HUES6 (cell line): ENCODE measurements around the gene DAB2IP.

Experiments used
- H3K27ac ChIP-seq: 2 replicates; pipeline ENCODE4 v1.7.0; 2013; ENCODE audit warnings: low read depth, mild to moderate bottlenecking, low read length, inconsistent platforms
- H3K27me3 ChIP-seq: 2 replicates; pipeline ENCODE4 v1.6.1; 2013; ENCODE audit warnings: low read length; ENCODE audit not compliant: control insufficient read depth, insufficient read depth
- H3K36me3 ChIP-seq: 2 replicates; pipeline ENCODE4 v1.6.1; 2013; ENCODE audit warnings: low read length; ENCODE audit not compliant: control insufficient read depth, insufficient read depth
- H3K4me1 ChIP-seq: 2 replicates; pipeline ENCODE4 v1.6.1; 2013; ENCODE audit warnings: low read length; ENCODE audit not compliant: control insufficient read depth, insufficient read depth
- H3K4me3 ChIP-seq: 2 replicates; pipeline ENCODE4 v1.5.1; 2013; ENCODE audit warnings: low read depth, low read length
- H3K9ac ChIP-seq: one replicate; pipeline ENCODE4 v1.6.1; 2013; ENCODE audit warnings: mild to moderate bottlenecking, low read length
- H3K9me3 ChIP-seq: 2 replicates; pipeline ENCODE4 v1.6.1; 2013; ENCODE audit warnings: low read depth, low read length; ENCODE audit not compliant: control insufficient read depth, insufficient read depth

Gene DAB2IP

GRCh38 chr9:121766081-121766683, 114.7 kb downstream of the DAB2IP start:
- no peak overlapping the region for H3K27ac ChIP-seq
- H3K9me3 ChIP-seq = no peaks in the 10 kb centered on the region
- H3K36me3 ChIP-seq = peaks cover 92% of the 10 kb centered on the region
- no peak overlapping the region for H3K9ac ChIP-seq
- H3K4me1 ChIP-seq = peaks cover 8% of the 10 kb centered on the region; the same call in 1 of the 2 replicates
- H3K4me3 ChIP-seq = no peak overlapping the region
- H3K27me3 ChIP-seq = no peaks in the 10 kb centered on the region

DNA sequence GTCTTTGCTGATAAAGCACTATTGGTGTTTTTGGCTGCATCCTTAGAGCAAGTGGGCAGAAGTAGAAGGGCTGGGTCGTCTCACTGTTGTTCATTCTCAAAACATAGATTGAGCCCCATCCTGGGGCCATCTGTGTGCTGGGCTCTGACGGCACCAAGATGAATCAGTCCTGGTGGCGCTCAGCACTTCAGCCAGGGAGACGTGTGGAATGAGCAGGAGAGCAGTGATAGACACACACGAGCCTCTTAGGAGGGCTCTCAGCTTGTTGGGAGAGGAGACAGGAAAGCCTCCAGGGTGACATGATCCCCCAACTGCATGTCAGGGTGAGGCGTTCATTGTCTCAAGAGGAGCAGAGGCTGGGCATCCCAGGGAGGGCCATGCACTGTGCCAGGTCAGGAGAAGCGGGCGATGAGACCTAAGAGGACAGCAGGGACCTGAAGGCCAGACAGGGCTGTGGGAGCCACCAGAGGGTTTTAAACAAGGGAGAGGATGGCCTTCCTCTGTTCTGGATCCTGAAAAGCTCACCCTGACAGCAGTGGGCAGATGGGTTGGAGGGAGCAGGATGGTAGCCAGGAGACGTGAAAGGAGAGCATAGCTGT, 115.8 kb downstream of the DAB2IP start:
- Histone ChIP-seq H3K27ac (no peak overlapping the region), H3K36me3 (peaks cover 93% of the 10 kb centered on the region), H3K9me3 (no peaks in the 10 kb centered on the region), H3K4me1 (peaks cover 8% of the 10 kb centered on the region; the same call in 1 of the 2 replicates), H3K9ac (no peak overlapping the region), H3K4me3 (no peak overlapping the region), H3K27me3 (no peaks in the 10 kb centered on the region)

DNA sequence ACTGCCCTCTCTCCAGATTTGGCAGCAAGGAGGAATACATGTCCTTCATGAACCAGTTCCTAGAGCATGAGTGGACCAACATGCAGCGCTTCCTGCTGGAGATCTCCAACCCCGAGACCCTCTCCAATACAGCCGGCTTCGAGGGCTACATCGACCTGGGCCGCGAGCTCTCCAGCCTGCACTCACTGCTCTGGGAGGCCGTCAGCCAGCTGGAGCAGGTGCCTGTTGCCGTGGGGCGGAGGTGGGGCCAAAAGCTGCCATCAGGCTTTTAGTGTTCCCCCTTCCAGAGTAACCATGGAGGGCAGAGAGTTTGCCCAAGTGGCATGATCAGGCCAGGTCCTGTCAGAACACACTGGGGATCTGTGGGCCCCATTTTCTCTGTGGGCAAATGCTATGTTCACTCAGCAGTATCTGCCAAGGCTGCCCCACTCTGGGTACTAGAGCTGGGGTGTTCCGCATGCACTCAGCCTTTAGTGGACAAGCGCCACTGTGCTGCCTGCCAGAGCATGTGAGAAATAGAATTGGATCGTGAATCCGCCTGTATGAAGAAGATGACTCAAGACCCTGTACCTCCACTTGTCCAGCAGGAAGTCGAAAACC, 117.1 kb downstream of the DAB2IP start:
- Histone ChIP-seq H3K4me1 (peaks cover 8% of the 10 kb centered on the region; the same call in 1 of the 2 replicates), H3K36me3 (peaks cover 97% of the 10 kb centered on the region), H3K4me3 (no peak overlapping the region), H3K27me3 (no peaks in the 10 kb centered on the region), H3K9ac (no peak overlapping the region), H3K9me3 (no peaks in the 10 kb centered on the region), H3K27ac (no peak overlapping the region)

DNA sequence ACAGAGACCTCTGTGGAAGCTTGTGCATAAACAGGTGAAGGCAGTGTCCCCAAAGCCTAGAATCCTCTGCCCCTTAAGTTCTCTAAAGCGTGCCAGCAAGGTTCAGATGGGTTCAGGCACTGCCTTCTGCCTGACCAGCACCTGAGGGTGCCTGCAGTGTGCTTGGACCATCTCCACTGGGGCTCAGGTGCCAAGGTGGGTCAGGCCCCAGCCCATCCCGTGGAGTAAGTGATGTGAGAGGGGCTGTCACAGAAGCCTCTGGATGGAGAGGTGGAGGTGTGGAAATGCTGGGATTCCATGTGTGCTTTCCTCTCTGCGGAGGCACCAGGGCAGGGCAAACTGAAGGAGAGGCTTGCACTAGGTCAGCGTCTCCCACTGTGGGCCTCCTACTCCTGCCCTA, 118.5 kb downstream of the DAB2IP start:
- Histone ChIP-seq H3K4me1 (peaks cover 4% of the 10 kb centered on the region; the same call in 1 of the 2 replicates), H3K27ac (no peak overlapping the region), H3K4me3 (no peak overlapping the region), H3K9me3 (no peaks in the 10 kb centered on the region), H3K27me3 (no peaks in the 10 kb centered on the region), H3K9ac (no peak overlapping the region), H3K36me3 (peaks cover 98% of the 10 kb centered on the region)

DNA sequence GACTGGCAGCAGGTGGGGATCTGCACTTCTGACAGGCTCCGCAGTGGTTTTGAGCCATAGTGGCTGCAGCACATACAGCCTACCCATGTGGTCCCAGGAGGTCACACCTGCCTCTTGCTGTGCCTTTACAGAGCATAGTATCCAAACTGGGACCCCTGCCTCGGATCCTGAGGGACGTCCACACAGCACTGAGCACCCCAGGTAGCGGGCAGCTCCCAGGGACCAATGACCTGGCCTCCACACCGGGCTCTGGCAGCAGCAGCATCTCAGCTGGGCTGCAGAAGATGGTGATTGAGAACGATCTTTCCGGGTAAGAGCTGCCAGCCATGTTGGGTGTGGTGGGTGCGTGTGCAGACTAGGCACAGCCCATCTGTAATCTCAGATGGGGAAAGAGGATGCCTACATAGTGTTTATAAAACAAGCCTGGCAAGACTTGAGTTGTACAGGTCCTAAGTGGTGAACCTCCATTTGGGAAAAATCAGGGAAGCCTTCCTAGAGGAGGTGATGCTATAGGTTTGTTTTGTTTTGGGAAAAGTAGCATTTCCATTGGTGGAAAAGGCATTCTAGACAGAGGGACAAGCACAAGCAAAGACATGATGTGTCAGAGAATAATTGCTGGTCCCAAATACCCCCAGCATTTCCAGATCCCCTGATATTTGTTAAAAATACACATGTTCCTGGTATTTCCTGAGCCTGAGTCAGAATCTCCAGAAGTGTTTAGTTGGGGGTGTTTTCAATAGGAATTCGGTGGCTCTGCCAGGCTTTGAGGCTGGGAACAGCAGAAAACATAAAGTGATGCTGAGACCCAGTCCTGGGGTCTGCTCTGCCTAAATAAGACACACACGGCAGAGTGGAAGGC, 119.2 kb downstream of the DAB2IP start:
- no peaks in the 10 kb centered on the region for H3K27me3 ChIP-seq
- H3K27ac ChIP-seq = 0 out of 2 replicates have a peak overlapping the region, but pooled peaks have one; percentile 52
- no peak overlapping the region for H3K4me3 ChIP-seq
- no peak overlapping the region for H3K9ac ChIP-seq
- H3K9me3 ChIP-seq = no peaks in the 10 kb centered on the region
- peaks cover 98% of the 10 kb centered on the region for H3K36me3 ChIP-seq
- H3K4me1 ChIP-seq = no peaks in the 10 kb centered on the region

- Histone ChIP-seq H3K9ac (no peak overlapping the region), H3K27me3 (no peaks in the 10 kb centered on the region), H3K27ac (0 out of 2 replicates have a peak overlapping the region, but pooled peaks have one; percentile 52), H3K4me3 (no peak overlapping the region), H3K36me3 (peaks cover 98% of the 10 kb centered on the region), H3K9me3 (no peaks in the 10 kb centered on the region), H3K4me1 (no peaks in the 10 kb centered on the region)
Measured at GRCh38 chr9:121771418-121771817, 120.0 kb downstream of the DAB2IP start.

DNA sequence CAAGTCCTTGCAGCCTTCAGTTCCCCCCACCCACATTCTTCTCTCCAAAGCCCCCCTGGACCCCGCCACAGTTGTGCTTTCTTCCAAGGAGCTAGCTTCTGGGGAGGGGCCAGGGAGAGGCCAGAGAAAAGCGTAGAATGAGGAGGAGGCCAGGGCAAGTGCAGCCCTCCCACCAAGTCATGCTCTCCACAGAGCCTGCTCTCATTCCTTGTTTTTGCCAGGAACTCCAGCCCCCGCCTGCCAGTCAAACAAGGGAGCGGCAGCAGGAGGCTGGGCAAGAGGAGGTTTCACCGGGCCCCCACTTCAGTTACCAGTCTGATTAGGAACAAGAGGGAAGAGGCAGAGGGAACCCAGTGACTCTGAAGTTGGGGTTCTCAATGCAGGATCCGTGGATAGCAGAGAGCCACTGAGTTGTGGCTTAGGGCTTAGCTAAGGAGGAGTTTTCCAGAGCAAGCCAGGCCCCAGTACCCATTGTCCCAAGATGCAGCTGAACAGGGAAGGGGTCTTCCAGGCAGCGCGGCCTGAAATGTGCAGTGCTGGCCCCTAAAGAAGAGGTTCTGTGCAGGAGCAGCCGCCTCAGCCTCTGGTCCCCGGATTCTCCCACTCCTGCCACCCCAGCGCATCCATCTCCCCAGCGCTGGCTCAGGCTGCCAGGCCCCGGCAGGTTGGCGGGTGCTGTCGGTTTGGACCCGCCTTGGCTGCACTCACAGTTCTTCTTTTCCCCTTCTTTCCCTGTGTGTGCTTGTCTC, 120.6 kb downstream of the DAB2IP start:
- H3K9ac ChIP-seq = no peak overlapping the region
- H3K27ac ChIP-seq = peak overlapping the region; percentile 52; the same call in 1 of the 2 replicates
- H3K4me1 ChIP-seq = no peaks in the 10 kb centered on the region
- peaks cover 98% of the 10 kb centered on the region for H3K36me3 ChIP-seq
- H3K27me3 ChIP-seq = no peaks in the 10 kb centered on the region
- no peaks in the 10 kb centered on the region for H3K9me3 ChIP-seq
- no peak overlapping the region for H3K4me3 ChIP-seq

GRCh38 chr9:121772600-121773285, 121.3 kb downstream of the DAB2IP start:
- Histone ChIP-seq H3K4me1 (no peaks in the 10 kb centered on the region), H3K27me3 (no peaks in the 10 kb centered on the region), H3K4me3 (no peak overlapping the region), H3K9me3 (no peaks in the 10 kb centered on the region), H3K9ac (no peak overlapping the region), H3K36me3 (peaks cover 96% of the 10 kb centered on the region), H3K27ac (no peak overlapping the region)

GRCh38 chr9:121773286-121773953, 122.0 kb downstream of the DAB2IP start:
- Histone ChIP-seq H3K4me1 (no peaks in the 10 kb centered on the region), H3K9me3 (no peaks in the 10 kb centered on the region), H3K36me3 (peaks cover 92% of the 10 kb centered on the region), H3K27me3 (no peaks in the 10 kb centered on the region), H3K27ac (no peak overlapping the region), H3K9ac (no peak overlapping the region), H3K4me3 (no peak overlapping the region)
